ENCODE results near the gene PDCD1LG2. TPM values are rescaled to one million over a fixed set of nuclear protein-coding genes. Genes with fewer than 3 reads are reported as not detected.

Gene PDCD1LG2
- polyA plus RNA-seq, 3 donors: 0.16 to 0.41 (median 0.17) TPM

DNA sequence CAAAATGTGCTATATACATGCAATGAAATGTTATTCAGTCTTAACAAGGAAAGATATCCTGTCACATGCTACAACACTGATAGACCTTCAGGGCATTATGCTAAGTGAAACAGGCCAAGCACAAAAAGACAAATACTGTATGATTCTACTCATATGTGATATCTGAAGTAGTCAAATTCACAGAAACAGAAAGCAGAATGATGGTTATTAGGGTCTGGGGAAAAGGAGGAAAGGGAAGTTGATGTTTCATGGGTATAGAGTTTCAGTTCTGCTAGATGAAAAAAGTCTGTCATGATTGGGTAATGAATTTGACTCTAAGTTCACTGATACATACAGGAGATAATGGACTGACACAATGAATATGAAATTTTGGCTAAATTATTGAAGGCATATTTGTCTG lies 107.4 kb downstream of the PDCD1LG2 start:
- H3K4me1 ChIP-seq (ENCODE audit: control insufficient read depth in 1 of 2, insufficient read depth in 2 of 2, low read length in 2 of 2): peaks cover 49 to 59% of the 10 kb centered on the region in 2 donors
- peaks cover 84% of the 10 kb centered on the region for H3K79me2 ChIP-seq (ENCODE audit: insufficient read depth, low read length)
- intact Hi-C loops (cut with micrococcal nuclease): no loop called here
- peaks cover 51% of the 10 kb centered on the region for H3K4me1 Mint-ChIP-seq
- peak; percentile 69 to 86 (median 80) for DNase-seq
- TF ChIP-seq, protein P1, sequence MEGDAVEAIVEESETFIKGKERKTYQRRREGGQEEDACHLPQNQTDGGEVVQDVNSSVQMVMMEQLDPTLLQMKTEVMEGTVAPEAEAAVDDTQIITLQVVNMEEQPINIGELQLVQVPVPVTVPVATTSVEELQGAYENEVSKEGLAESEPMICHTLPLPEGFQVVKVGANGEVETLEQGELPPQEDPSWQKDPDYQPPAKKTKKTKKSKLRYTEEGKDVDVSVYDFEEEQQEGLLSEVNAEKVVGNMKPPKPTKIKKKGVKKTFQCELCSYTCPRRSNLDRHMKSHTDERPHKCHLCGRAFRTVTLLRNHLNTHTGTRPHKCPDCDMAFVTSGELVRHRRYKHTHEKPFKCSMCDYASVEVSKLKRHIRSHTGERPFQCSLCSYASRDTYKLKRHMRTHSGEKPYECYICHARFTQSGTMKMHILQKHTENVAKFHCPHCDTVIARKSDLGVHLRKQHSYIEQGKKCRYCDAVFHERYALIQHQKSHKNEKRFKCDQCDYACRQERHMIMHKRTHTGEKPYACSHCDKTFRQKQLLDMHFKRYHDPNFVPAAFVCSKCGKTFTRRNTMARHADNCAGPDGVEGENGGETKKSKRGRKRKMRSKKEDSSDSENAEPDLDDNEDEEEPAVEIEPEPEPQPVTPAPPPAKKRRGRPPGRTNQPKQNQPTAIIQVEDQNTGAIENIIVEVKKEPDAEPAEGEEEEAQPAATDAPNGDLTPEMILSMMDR (IDR thresholded peaks at IDR 0.05): no peak
- H3K36me3 Mint-ChIP-seq: peaks cover 8 to 30% of the 10 kb centered on the region in 2 donors
- H3K9me3 Mint-ChIP-seq: no peaks in the 10 kb centered on the region
- H3K4me2 ChIP-seq (replicated peaks; ENCODE audit: extremely low read depth, low read length, poor library complexity, severe bottlenecking): peak overlapping the region; percentile 69
- H3K9me3 ChIP-seq (replicated peaks in 1 of 2; ENCODE audit: control insufficient read depth in 1 of 2, insufficient read depth in 1 of 2, low read length in 2 of 2): no peaks in the 10 kb centered on the region
- peak overlapping the region in 2 of 3 experiments; percentile 38 to 66 for H3K4me3 ChIP-seq (replicated peaks in 1 of 3; ENCODE audit: low read depth in 2 of 3, low read length in 3 of 3)
- no peaks in the 10 kb centered on the region for H4K20me1 ChIP-seq (ENCODE audit: insufficient read depth, low read length)
- H3K27me3 ChIP-seq (ENCODE audit: control insufficient read depth in 2 of 2, insufficient read depth in 2 of 2, low read length in 2 of 2): no peaks in the 10 kb centered on the region
- peaks cover 2 to 7% of the 10 kb centered on the region in 2 donors for H3K36me3 ChIP-seq (replicated peaks in 1 of 2; ENCODE audit: control insufficient read depth in 1 of 2, insufficient read depth in 2 of 2, low read length in 2 of 2)
- no peak overlapping the region for H3K9ac ChIP-seq (ENCODE audit: insufficient read depth, low read length, poor library complexity, severe bottlenecking)
- peak overlapping the region; percentile 32 to 71 for H3K4me3 Mint-ChIP-seq
- no peaks in the 10 kb centered on the region for H3K27me3 Mint-ChIP-seq (ENCODE audit: low read depth in 3 of 3)
- H3K27ac ChIP-seq (ENCODE audit: low read depth in 1 of 2, low read length in 2 of 2): peak overlapping the region in 1 of 2 donors; percentile 79
- H3K27ac Mint-ChIP-seq: peak overlapping the region; percentile 80 to 90 (median 86)
- no peak overlapping the region for H2AFZ ChIP-seq (ENCODE audit: insufficient read depth, low read depth, low read length, poor library complexity, severe bottlenecking)

DNA sequence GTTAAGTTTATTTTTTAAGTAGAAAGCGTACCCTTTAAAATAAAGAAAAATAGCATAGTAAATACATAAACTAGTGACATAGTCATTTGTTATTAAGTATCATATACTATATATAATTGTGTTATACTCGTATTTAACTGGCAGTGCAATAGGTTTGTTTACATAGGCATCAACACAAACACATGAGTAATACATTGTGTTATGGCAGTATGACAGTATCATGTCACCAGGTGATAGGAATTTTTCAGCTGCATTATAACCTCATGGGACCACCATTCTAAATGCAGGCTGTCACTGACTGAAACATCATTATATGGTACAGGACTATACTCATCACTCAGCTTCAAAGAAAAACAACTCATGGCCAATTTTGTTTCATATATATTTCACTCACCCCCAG lies 110.2 kb downstream of the PDCD1LG2 start:
- Mint-ChIP-seq H3K36me3 (peaks cover 11 to 31% of the 10 kb centered on the region in 2 donors), H3K27ac (peak overlapping the region in 3 of 7 donors; percentile 41 to 81 (median 69)), H3K4me1 (peaks cover 58% of the 10 kb centered on the region), H3K27me3 (ENCODE audit: low read depth in 3 of 3) (no peaks in the 10 kb centered on the region), H3K4me3 (no peak overlapping the region), H3K9me3 (peaks cover 0 to 2% (median 0%) of the 10 kb centered on the region in 7 donors)
- WGBS (ENCODE audit: insufficient coverage): no CpG with 5 or more reads among the region's 2 CpGs
- Histone ChIP-seq H3K4me3 (replicated peaks in 1 of 3; ENCODE audit: low read depth in 2 of 3, low read length in 3 of 3) (no peak overlapping the region), H3K4me1 (ENCODE audit: control insufficient read depth in 1 of 2, insufficient read depth in 2 of 2, low read length in 2 of 2) (peaks cover 70 to 84% of the 10 kb centered on the region in 2 donors), H4K20me1 (ENCODE audit: insufficient read depth, low read length) (no peaks in the 10 kb centered on the region), H3K4me2 (replicated peaks; ENCODE audit: extremely low read depth, low read length, poor library complexity, severe bottlenecking) (no peak overlapping the region), H3K27me3 (ENCODE audit: control insufficient read depth in 2 of 2, insufficient read depth in 2 of 2, low read length in 2 of 2) (no peaks in the 10 kb centered on the region), H3K27ac (ENCODE audit: low read depth in 1 of 2, low read length in 2 of 2) (peak overlapping the region in 1 of 2 donors; percentile 39), H3K9me3 (replicated peaks in 1 of 2; ENCODE audit: control insufficient read depth in 1 of 2, insufficient read depth in 1 of 2, low read length in 2 of 2) (no peaks in the 10 kb centered on the region), H3K36me3 (replicated peaks in 1 of 2; ENCODE audit: control insufficient read depth in 1 of 2, insufficient read depth in 2 of 2, low read length in 2 of 2) (peaks cover 2 to 7% of the 10 kb centered on the region in 2 donors), H2AFZ (ENCODE audit: insufficient read depth, low read depth, low read length, poor library complexity, severe bottlenecking) (no peak overlapping the region), H3K79me2 (ENCODE audit: insufficient read depth, low read length) (peaks cover 91% of the 10 kb centered on the region), H3K9ac (ENCODE audit: insufficient read depth, low read length, poor library complexity, severe bottlenecking) (no peak overlapping the region)
- intact Hi-C loops (cut with micrococcal nuclease): loop anchor here in 1 of 2 donors (10.0 kb wide), 3 partner anchors 56 to 636 kb away; partner anchors contain the start of genes ERMP1 and JAK2
- TF ChIP-seq, protein P1 (IDR thresholded peaks at IDR 0.05): no peak
- DNase-seq: no peak

Other genes starting within 250 kb of the PDCD1LG2 start
- not detected for gene RLN2, start 205.8 kb upstream of the PDCD1LG2 start, polyA plus RNA-seq
- gene RLN1, start 170.7 kb upstream of the PDCD1LG2 start, polyA plus RNA-seq: not detected
- gene PLGRKT, start 72.6 kb upstream of the PDCD1LG2 start, polyA plus RNA-seq: 10 to 100 TPM in 2 of 3 donors, 1 to 10 TPM in 1; 4.6 to 19.7 (median 14.8) TPM
- under 1 TPM in 2 of 3 donors, not detected in 1; 0.24 to 0.84 TPM for gene CD274, start 60.0 kb upstream of the PDCD1LG2 start, polyA plus RNA-seq
- gene RIC1, start 118.6 kb downstream of the PDCD1LG2 start, polyA plus RNA-seq: 10 to 100 TPM; 13.4 to 36.4 (median 16.3) TPM